Superior temporal gyrus (tissue), 1 donor: ENCODE results near the gene TNFSF9.
"Not testable (repeated sequence)": the region's sequence is repeated elsewhere in the genome, so short reads cannot be mapped to it uniquely, and the experiment has no call there.

Experiments
- DNase-seq: peaks from one replicate; pipeline ENCODE4 v3.0.0-alpha.2; 2016; ENCODE audit errors: extremely low spot score

The TNFSF9 gene

DNA sequence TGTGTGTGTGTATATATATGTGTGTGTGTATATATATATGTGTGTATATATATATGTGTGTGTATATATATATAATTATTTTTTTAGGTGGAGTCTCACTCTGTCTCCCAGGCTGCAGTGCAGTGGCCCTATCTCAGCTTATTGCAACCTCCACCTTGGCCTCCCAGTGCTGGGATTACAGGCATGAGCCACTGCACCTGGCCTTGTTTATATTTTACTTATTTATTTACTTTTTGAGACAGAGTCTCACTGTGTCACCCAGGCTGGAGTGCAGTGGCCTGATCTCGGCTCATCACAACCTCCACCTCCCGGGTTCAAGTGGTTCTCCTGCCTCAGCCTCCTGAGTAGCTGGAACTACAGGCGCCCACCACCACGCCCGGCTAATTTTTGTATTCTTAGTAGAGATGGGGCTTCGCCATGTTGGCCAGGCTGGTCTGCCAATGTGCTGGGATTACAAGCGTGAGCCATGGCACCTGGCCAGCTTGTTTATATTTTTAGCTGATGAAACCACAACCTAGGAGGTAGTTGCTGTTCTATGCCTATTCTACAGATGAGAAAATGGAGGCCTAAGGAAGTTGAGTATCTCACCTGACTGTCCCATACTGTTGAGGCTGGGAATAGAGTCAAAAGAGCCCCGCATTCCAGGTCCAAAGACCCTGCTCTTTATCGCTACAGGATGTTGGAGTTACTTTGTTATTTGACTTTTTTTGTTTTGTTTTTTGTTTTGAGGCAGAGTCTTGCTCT, 22.6 kb upstream of the TNFSF9 start:
- DNase-seq: not testable (repeated sequence)

DNA sequence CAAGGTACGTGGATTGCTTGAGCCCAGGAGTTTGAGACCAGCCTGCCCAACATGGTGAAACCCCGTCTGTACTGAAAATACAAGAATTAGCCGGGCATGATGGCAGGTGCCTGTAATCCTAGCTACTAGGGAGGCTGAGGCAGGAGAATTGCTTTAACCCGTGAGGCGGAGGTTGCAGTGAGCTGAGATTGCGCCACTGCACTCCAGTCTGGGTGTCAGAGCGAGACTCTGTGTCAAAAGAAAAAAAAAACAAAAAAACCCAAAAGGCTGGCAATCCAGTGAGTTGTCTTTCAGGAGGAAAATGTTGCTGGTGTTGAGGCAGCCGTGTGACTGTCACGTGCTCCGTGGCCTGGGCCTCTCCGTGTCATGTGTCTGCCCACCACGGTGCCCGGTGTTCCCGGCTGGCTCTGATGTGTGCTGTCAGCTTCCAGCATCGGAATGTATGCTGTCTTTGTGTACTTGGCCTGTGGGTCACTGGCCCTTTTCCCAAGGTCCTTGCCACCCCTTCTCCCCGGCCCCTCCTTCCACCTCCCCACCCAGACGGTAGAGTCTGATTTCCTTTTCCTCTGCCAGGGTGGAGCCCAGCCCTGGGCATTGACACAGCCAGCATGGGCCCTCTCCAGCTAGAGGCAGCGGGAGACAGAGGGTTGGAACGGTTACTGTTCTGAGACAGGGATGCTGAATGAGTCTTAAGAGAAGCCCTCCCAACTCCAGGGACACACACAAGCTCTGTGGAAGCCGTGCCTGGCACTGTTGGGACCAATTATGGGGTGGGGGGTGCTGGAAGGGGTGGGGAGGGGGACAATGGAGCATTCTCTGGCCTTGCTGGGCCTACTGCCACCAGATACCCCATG, 21.5 kb upstream of the TNFSF9 start:
- DNase-seq: peak; percentile 96

- DNase-seq: peak; percentile 5
Measured at GRCh38 chr19:6510618-6511017, 20.2 kb upstream of the TNFSF9 start.

DNA sequence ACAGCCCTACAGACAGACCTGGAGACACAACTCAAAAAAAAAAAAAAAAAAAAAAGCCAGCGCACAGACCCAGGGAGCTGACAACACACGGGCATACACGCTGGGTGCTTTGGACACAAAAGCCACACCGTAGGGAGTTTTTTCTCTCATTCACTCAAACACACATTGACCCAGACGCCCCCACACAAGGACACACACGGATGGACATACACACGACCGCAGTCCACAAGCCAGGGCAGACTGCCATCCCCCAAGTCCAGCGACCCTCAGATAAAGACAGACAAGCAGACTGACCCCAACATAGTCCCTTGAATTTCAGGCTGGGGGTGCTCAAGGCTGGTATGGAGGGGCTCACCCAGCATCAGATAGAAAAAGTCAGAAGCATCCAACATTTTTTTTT, 16.7 kb upstream of the TNFSF9 start:
- no peak for DNase-seq

GRCh38 chr19:6514926-6515544, 15.8 kb upstream of the TNFSF9 start:
- DNase-seq: no peak

- peak; percentile 97 for DNase-seq
Measured at GRCh38 chr19:6516018-6516658, 14.7 kb upstream of the TNFSF9 start.

DNA sequence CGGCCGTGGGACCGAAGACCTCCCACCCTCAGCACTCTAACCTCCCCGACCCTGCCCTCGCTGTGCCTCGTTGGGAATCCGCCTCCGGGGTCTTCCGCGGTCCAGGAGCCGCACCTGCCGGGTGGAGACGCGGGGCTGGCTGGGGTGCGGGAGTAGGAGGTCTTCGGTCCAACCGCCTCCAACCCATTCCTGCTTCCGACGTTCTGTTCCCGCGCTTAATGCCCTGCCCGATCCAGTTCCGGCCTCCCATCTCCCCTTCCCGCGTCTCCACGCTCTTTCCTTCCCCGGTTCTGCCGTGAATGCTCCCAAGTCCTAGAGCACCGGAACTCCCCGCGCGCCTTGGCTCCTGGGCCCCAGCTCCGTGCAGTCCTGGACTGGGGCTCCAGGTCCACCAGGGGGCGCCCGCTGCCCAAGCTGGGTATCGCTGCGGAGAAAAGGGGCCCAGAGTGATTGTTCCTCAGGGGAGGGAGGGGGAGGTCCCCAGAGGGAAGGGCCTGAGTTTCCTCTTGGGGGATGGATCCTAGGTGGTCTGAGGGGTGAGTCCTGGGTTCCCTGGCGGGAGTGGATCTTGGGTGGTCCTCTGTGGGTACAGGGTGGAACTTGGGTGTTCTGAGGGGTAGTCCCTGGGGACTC, 14.1 kb upstream of the TNFSF9 start:
- DNase-seq: peak; percentile 94

GRCh38 chr19:6518145-6518911, 12.5 kb upstream of the TNFSF9 start:
- no peak for DNase-seq

GRCh38 chr19:6519289-6519688, 11.5 kb upstream of the TNFSF9 start:
- DNase-seq: no peak

DNA sequence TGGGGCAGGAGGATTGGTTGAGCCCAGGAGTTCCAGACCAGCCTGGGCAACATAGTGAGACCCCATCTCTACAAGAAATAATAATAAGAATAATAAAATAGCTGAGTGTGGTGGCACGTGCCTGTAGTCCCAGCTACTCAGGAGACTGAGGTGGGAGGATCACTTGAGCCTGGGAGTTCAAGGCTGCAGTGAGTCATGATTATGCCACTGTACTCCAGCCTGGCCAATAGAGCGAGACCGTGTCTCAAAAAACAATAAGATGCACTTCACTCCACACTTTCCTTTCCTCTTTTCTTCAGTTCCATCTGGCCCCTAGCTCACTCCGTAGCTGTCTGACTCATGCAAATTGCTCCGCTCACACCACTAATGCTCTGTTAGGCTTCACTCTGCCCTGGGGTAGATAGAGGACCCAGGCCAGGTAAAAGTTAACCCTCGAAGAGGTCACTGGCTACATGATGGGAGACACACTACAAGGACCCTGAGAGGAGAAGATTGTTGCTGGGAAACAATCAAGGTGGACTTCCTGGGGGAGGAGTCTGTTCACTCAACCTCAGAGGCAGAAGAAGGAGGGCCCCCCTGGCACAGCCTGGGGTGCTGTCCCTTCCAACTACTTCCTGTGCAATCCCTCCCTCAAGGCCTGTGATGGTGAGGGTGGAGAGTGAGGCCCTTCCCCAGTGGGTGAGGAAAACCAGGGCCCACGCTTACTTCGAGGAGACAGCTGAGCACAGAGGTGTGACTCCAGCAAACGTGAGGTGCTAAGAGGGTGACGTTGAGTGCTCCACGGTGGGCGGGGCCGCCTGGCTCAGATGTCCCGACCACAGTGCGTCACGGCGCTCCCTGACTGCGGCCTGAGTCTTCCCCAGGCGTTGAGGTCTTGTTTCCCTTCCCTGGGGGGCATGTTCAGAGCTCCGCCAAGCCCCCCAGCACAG, 8.8 kb upstream of the TNFSF9 start:
- DNase-seq: no peak

- DNase-seq: no peak
Measured at GRCh38 chr19:6522712-6523111, 8.1 kb upstream of the TNFSF9 start.

GRCh38 chr19:6524311-6524710, 6.5 kb upstream of the TNFSF9 start:
- DNase-seq: no peak

GRCh38 chr19:6527893-6528543, 2.8 kb upstream of the TNFSF9 start:
- DNase-seq: no peak

DNA sequence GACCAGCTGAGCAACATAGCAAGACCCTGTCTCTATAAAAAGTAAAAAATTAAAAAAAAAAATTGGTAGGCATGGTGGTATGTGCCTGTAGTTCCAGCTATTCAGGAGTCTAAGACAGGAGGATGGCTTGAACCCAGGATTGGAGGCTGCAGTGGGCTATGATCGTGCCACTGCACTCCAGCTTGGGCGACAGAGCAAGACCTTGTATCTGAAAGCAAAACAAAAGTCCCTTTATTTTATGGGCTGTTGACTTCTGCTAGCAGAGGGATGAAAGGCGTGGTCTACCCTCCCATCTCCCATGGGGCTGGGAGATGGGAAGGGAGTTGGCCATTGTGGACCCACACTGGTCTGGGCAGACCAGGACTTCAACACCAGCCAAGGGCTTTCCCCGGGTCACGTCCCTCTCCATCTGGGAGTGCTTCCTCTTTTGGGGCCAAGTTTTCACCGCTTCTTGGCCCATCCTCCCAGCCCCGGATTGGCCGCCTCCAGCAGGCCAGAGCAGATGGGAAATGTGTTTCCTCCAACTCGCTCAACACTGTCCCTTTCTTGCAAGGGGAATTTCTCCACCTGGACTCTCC, 2.2 kb upstream of the TNFSF9 start:
- peak; percentile 72 for DNase-seq

- DNase-seq: no peak
Measured at GRCh38 chr19:6529351-6529750, 1.5 kb upstream of the TNFSF9 start.

- no peak for DNase-seq
Measured at GRCh38 chr19:6529937-6530385, 865 bp upstream of the TNFSF9 start.

DNA sequence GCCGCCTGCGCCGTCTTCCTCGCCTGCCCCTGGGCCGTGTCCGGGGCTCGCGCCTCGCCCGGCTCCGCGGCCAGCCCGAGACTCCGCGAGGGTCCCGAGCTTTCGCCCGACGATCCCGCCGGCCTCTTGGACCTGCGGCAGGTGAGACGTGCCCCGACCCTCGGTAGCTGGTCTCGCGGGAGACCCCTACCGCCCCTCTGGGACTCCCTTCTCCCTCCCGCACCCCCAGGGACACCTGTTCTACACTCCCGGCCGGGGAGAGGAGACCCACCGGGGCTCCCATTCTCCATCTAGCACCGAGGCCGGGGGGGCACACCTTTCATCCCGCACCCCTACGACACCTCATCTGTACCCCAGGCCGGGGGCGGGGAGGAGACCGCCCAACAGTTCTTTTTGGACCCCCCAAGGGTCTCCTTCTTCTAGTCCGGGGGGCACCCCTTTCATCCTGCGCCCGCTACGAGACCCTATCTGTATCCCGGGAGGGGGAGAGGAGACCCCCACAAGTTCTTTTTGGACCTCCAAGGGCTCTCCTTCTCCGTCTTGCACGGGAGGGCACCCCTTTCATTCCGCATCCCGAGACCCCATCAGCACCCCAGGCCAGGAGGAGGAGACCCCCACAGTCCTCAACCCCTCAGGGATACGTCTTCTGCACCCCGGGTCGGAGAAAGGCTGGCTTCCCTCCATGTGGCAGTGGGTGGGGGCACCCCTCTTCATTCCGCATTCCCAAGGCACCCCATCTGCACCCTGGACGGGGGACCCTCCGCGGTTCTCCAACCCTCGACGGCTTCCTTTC, 533 bp downstream of the TNFSF9 start:
- no peak for DNase-seq

DNA sequence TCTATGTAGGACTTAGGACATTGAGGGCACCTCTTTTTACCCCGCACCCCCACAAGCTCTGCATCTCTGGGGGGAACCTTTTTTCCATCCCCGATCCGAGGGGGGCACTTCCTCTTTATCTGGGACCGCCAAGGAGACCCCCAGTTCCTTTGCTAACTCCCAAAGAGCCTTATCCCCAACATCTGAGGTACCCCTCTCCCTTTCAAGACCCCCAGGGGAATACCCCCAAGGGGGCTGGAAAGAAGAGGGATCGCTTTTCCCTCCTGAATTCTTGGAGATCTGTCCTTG, 1.1 kb downstream of the TNFSF9 start:
- DNase-seq: no peak
